GM18526 (cell line): ENCODE measurements around the gene GNG14.

Source experiments
- POLR2A ChIP-seq: IDR thresholded peaks from 3 replicates; pipeline ENCODE4 v1.6.1; 2011; ENCODE audit not compliant: insufficient read length; ENCODE audit errors: extremely low read depth

The GNG14 gene

GRCh38 chr19:12730064-12730463 is 42.3 kb downstream of the GNG14 start:
- TF ChIP-seq POLR2A, result no peak

- no peak for TF ChIP-seq POLR2A
Observed at GRCh38 chr19:12731337-12731736, 43.5 kb downstream of the GNG14 start.

- TF ChIP-seq POLR2A, result no peak
Observed at GRCh38 chr19:12733369-12734214, 45.8 kb downstream of the GNG14 start.

DNA sequence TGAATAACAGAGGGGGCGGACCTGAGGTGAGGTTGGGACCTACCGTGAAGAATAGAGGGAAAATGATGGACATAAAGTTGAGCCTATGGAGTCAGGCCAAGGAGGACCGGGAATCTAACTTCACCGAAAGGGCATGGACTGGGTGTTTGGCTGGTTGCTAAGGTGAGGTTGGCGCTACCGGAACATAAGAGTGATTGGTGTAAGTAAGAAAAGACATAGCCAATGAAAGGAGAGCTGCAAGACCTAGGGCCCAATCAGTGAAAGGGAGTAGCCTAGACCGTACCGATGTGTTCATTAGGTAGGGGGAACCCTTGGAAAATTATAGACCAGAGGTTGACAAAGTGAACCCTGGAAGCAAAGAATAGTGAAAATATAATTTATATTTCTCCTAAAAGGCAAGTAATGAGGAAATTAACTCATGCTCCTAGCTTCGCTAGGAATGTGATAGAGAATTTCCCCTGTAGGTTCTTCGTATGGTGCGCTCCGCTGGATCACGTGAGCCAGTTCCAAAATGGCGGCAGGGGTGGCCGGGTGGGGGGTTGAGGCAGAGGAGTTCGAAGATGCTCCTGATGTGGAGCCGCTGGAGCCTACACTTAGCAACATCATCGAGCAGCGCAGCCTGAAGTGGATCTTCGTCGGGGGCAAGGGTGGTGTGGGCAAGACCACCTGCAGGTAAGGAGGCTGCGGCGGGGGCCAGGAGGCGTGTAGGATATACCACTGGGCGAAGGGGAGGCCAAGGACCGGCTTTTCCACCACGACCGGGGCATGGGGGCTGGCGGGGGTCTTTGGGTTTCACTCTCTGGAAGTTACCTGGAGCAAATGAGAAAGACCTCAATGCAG is 49.4 kb downstream of the GNG14 start, which contains the start of gene GET3:
TSS of gene GET3 (plus strand) at position 503 of the 840 bp plus-strand sequence. CDS start at position 512, 9 bp downstream.
- peak; percentile 86 for TF ChIP-seq POLR2A

DNA sequence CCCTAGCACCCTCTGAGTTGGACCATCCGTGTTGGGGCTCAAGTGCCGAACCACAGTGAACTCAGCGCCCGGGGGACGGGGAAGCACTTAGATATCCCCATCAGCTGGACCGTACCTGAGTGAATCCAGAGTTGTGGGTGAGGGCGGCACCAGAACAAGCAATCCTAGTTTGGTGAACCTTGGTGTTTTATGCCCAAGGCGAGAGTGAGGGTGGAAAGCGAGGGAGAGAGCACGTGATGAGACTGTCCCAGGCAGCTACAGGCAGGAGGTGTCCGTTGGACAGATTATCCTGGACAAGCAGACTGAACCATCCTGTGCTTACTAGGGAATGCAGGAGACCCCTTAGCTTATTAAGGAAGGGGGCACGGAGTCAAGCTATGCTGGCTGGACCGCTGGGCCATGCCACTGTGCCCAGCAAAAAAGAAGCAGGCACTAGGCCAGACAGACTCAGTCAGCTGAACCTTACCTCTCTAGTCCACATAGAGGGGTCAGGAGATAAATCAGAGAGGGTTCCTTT is 50.1 kb downstream of the GNG14 start:
- TF ChIP-seq POLR2A, result no peak
